Putamen (tissue), 1 donor: ENCODE measurements around the gene IL1RAPL2.
"Not testable (repeated sequence)": the region's sequence is repeated elsewhere in the genome, so short reads cannot be mapped to it uniquely, and the experiment has no call there.

ENCODE experiments used
- DNase-seq: peaks from one replicate; pipeline ENCODE4 v3.0.0-alpha.2; 2016; ENCODE audit warnings: low spot score

The IL1RAPL2 gene

DNA sequence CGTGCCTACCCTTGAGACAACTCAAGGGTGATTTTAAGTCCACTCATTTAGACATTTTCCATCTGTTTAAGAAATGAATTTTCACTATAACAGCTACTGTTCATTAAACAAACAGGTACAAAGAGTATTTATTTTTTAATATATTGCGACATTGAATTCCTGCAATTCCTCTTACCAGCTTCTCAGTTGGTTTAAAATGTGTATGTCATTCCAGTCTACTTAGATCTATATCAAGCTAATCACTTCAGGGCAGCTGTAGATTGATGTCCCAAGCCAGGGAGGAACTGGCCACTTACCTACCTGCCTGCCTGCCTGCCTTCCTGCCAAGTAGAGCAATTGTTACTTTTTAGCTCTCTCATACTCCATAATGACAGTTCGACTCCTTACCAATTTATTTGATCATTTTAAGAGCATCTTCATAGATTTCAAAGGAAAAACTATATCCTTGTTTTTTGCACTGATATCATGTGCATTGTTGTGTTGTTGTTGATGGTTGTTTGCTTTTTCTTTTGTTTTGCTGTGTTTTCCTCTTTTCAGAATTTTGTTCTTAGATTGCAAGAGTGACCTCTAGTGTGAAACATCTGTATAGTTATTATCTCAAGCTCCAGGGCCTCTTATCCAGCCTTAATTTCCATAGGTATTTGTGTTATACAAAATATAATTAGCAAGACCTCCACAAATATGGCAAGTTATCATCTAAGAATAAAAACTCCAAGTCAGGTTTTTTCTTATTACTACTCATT is 1135.5 kb downstream of the IL1RAPL2 start:
- no peak for DNase-seq

DNA sequence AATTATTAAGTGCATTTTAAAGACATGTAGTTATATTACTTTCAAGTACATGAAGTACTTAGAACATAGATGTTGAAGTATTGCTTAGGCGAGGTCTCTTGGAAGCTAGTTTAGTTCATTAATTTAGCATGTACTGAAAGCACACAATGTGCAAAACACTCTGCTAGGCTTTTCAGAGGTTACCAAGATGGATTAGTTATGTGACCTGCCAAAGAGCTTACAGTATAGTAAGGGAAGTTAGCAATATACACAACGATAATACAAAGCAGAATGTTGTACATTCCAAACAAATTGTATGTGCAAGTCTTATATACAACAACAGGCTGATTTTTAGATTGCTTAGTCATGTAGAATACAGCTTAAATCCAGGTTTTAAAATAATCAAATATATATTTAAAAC is 1137.9 kb downstream of the IL1RAPL2 start:
- no peak for DNase-seq

DNA sequence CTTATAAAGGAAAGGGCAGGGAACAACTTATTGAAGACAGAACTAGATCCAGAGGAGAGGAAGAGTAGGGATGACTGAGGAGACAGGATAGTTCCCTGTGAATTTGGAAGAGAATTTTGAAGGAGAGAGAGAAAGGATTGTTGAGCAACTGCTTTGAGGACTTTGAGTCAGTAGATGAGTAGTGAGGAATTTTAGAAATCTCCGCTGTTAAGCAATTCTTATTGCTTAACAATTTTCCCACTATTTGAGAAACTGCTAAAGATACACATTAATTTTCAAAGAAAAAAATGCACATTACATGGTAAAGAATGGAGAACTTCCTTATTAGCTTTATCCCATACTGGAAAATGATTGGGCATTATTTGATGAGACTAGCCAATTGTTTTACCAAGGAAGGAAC is 1140.0 kb downstream of the IL1RAPL2 start:
- DNase-seq: no peak

DNA sequence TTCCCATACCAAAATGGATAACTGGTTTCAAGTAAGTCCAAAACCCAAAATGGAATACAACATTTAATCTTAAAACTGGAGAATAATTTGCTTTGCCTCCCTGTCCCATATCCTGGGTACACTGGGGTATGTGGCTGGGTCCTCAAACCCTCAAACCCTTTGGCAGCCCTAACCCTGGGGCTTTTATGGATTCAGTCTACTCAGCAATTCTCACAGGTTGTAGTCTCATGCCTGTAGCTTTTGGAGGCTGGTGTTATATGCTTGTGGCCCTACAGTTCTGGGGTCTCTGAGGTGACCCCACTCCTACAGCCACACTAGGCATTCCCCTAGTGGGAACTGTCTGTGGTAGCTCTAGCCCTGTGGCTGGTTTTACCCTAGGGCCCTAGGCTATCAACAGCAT is 1145.8 kb downstream of the IL1RAPL2 start:
- DNase-seq: no peak

DNA sequence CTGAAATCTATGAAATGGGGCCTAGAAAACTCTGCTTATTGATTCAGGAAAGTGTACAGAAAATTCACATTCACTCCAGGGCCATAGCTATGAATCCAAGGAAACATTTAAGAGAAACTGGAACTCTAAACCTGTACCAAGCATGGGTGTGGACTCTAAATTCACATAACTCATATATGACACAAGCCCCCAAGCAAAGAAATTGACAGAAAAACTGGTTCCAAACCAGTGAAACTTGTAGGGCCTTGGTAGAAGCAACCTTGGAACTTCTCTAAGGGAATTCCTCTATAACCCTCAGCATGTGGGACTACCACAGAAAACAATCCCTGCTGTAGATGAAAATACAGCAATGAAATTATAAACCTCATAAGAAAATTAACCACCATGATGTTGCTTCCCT is 1149.7 kb downstream of the IL1RAPL2 start:
- DNase-seq: no peak

- DNase-seq: no peak
Observed at GRCh38 chrX:105723966-105724735, 1158.2 kb downstream of the IL1RAPL2 start.

- DNase-seq: no peak
Observed at GRCh38 chrX:105725228-105725627, 1159.2 kb downstream of the IL1RAPL2 start.

DNA sequence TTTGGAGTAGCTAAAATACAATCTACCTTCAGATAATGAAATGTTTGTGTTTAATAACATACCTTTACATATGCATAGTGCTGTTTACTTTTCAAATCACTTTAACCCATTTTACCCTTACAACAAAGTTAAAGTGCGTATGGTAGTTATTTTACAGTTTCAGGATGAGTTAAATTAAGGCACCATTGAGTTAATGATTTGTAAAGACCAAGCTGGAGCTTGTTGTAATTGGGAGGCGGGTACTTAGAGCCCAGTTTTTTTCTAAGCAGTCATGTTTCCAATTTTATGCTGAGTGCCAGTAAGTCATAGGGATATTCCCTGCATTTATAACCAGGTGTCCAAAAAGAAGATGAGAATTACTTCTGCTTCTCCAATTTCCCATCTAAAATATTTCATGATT is 1172.2 kb downstream of the IL1RAPL2 start:
- no peak for DNase-seq

- DNase-seq: no peak
Observed at GRCh38 chrX:105744291-105744690, 1178.3 kb downstream of the IL1RAPL2 start.

- no peak for DNase-seq
Observed at GRCh38 chrX:105744946-105745345, 1178.9 kb downstream of the IL1RAPL2 start.

GRCh38 chrX:105745863-105746262 is 1179.9 kb downstream of the IL1RAPL2 start:
- no peak for DNase-seq

DNA sequence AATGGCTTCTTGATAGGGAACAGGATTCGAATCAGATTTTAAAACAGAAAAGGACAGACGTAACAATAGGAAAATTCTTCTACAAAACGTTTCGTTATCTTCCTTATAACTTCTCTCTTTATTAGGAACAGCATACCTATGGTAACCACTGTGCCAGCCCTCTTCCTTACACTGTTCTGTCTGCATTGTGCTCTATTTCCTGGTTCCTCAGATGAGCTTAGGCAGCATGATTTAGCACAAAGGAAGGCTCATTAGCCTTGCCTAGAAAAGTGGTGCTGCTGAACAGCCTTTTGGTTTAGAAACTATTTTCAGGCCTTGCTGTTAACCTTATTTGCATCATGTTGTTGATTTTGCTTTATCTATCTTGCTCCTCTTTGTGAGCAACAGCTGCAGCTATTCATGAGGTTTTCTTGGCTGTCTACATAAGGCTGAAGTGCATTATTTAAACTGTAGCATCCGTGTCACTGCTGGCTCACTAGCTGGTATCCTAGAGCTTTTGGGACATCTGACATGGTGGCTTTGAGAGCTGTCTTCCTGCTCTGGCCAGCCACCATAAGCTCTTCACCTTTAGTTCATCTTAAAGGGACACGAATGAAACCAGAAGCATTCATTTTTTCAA is 1186.4 kb downstream of the IL1RAPL2 start:
- DNase-seq: no peak

DNA sequence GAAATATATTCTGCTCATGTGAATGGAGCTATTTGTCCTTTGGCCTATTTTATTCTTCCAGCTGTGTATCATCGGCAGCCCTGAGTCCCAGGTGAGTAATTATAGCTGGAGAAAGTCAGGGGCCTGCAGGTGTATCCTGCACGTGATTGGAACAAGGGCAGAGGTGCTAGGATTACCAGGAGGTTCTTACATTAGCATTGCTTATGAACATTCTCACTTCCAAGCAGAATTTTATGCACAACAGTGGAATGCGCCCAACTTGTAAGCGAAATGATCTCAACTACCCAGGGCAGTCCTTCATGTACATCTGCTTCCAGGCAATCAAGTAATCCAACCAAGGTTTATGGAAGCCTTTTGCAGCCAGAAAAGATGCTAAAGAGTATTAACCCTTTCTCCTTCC is 1187.4 kb downstream of the IL1RAPL2 start:
- DNase-seq: no peak

DNA sequence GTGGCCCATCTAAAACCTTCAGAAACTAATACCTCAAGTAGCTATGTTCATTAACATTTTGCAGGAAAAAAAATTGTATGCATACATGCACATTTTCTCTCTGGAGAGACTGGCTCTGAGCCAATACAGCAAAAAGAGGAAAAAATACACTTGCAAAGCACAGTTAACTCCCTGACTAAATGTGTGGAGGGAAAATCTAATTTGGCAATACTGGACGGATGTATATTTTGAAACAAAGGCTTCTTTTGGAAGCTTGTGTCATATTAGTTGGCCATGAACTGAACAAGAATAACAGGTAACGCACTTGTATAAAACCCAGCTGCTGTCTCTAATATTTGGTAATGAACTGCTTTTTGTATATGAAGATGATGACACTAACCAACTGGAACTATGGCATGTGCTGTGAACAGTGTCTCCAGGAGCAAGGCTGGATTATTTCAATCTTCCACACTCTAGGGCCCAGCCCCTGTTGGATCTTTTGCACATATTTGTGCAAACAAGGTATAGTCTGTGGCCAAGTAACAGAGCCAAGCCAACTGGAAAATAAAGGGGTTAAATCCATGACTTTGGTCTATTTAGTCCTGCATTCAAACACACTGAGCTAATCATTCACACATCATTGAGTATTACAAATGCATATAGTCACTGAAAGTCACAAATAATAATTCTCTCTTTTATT is 1188.4 kb downstream of the IL1RAPL2 start:
- DNase-seq: no peak

- no peak for DNase-seq
Observed at GRCh38 chrX:105755109-105755508, 1189.1 kb downstream of the IL1RAPL2 start.

GRCh38 chrX:105758754-105759153 is 1192.8 kb downstream of the IL1RAPL2 start:
- no peak for DNase-seq

DNA sequence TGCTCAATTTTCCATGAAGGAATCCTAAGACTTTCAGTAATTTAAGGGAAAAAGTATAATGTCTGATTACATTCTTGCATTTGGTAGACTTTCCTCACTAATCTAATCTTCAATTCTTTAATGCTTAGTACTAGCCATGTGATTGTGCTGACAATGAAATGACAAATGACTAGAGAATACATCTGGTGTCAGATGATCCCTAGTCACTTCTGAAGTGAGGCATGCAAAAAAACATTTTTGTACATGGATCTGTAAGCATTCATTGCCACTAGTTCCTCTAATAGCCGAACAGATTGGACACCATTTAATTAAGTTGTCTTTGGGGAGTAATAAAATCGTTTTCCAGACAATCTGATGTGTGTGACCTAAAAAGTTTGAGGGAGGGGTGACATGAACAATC is 1193.6 kb downstream of the IL1RAPL2 start:
- DNase-seq: no peak

- no peak for DNase-seq
Observed at GRCh38 chrX:105765691-105766090, 1199.7 kb downstream of the IL1RAPL2 start.

DNA sequence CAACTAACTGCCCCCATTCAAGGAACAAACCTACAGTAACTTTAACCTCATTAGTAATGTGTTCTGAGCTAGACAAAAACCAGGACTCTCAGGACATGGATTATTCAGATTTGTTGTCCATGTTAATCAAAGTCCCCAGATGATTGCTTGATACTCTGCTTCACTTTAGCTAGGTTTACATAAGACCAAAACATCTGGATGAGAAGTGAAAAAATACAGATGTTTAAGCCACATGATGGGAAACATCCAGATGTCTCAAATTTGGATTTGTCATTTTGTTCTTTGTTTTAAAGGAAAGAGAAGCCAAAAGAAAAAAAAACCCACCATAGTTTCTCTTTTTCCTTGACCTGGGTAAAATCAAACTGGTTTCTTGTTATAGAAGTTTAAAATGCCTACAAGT is 1207.8 kb downstream of the IL1RAPL2 start:
- no peak for DNase-seq

DNA sequence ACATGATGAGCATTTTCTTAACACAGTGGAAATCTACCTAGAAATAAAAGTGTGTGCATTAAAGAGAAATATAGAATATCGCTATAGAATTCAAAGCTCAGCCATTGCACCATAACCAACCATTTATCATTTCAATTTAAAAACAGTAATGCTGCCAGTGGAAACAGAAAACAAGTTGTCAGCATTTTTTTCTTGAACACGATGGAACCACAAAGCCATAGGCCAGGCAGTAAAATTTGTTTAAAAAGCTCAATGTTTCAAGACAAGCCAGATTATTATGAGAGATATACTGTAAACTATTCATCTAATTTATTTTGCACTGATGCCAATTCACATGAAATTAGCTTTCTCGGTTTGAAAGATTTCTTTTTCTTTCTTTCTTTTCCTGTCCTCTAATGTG is 1209.7 kb downstream of the IL1RAPL2 start:
- no peak for DNase-seq

DNA sequence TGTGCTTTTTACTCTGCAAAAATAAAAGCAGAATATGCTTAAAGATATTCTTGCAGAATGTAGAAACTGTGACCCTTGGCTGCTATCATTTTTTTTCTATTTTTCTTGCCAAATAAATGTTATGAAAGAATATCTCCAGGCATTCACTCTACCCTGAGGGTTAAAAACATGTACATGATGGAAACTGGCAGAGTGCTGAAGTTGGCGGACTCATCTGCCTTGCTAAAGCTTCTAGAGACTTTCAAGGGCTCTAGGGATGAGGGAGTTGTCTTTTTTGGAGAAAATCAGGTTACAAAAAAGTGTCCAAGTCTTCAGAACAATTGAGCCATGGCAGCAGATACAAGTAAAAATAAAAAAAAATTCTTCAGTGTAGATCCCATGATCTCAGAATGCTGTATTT is 1215.8 kb downstream of the IL1RAPL2 start:
- DNase-seq: no peak

- DNase-seq: not testable (repeated sequence)
Observed at GRCh38 chrX:105796877-105797276, 1230.9 kb downstream of the IL1RAPL2 start.

GRCh38 chrX:105803891-105804290 is 1237.9 kb downstream of the IL1RAPL2 start:
- no peak for DNase-seq
